Measurements from ENCODE around the gene ZCCHC14.

Gene ZCCHC14

GRCh38 chr16:87417528-87417910, 75.3 kb downstream of the ZCCHC14 start:
- H3K4me3 Mint-ChIP-seq, result no peak overlapping the region
- no peaks in the 10 kb centered on the region for H3K4me1 Mint-ChIP-seq (ENCODE audit: low read depth)
- H3K27ac Mint-ChIP-seq, result no peak overlapping the region
- no peaks in the 10 kb centered on the region for H3K9me3 Mint-ChIP-seq
- H3K36me3 Mint-ChIP-seq (ENCODE audit: low read depth), result no peaks in the 10 kb centered on the region
- H3K27me3 Mint-ChIP-seq (ENCODE audit: low read depth), result no peaks in the 10 kb centered on the region

- Mint-ChIP-seq H3K27ac (no peak overlapping the region), H3K4me3 (no peak overlapping the region), H3K27me3 (ENCODE audit: low read depth) (no peaks in the 10 kb centered on the region), H3K9me3 (no peaks in the 10 kb centered on the region), H3K4me1 (ENCODE audit: low read depth) (no peaks in the 10 kb centered on the region), H3K36me3 (ENCODE audit: low read depth) (no peaks in the 10 kb centered on the region)
Measured at GRCh38 chr16:87416826-87417527, 75.8 kb downstream of the ZCCHC14 start.

- H3K27me3 Mint-ChIP-seq (ENCODE audit: low read depth), result no peaks in the 10 kb centered on the region
- no peaks in the 10 kb centered on the region for H3K4me1 Mint-ChIP-seq (ENCODE audit: low read depth)
- no peaks in the 10 kb centered on the region for H3K9me3 Mint-ChIP-seq
- no peak overlapping the region for H3K4me3 Mint-ChIP-seq
- no peak overlapping the region for H3K27ac Mint-ChIP-seq
- no peaks in the 10 kb centered on the region for H3K36me3 Mint-ChIP-seq (ENCODE audit: low read depth)
Measured at GRCh38 chr16:87415441-87415840, 77.4 kb downstream of the ZCCHC14 start.

- H3K27ac Mint-ChIP-seq, result no peak overlapping the region
- H3K4me3 Mint-ChIP-seq, result no peak overlapping the region
- no peaks in the 10 kb centered on the region for H3K4me1 Mint-ChIP-seq (ENCODE audit: low read depth)
- H3K27me3 Mint-ChIP-seq (ENCODE audit: low read depth), result no peaks in the 10 kb centered on the region
- H3K36me3 Mint-ChIP-seq (ENCODE audit: low read depth), result no peaks in the 10 kb centered on the region
- H3K9me3 Mint-ChIP-seq, result no peaks in the 10 kb centered on the region
Measured at GRCh38 chr16:87414251-87414680, 78.6 kb downstream of the ZCCHC14 start.

GRCh38 chr16:87412996-87413421, 79.8 kb downstream of the ZCCHC14 start:
- Mint-ChIP-seq H3K27ac (no peak overlapping the region), H3K4me3 (no peak overlapping the region), H3K36me3 (ENCODE audit: low read depth) (peaks cover 4% of the 10 kb centered on the region), H3K9me3 (no peaks in the 10 kb centered on the region), H3K27me3 (ENCODE audit: low read depth) (no peaks in the 10 kb centered on the region), H3K4me1 (ENCODE audit: low read depth) (peaks cover 2% of the 10 kb centered on the region)

- H3K27ac Mint-ChIP-seq, result no peak overlapping the region
- H3K36me3 Mint-ChIP-seq (ENCODE audit: low read depth), result peaks cover 4% of the 10 kb centered on the region
Measured at GRCh38 chr16:87412371-87412995, 80.3 kb downstream of the ZCCHC14 start.

DNA sequence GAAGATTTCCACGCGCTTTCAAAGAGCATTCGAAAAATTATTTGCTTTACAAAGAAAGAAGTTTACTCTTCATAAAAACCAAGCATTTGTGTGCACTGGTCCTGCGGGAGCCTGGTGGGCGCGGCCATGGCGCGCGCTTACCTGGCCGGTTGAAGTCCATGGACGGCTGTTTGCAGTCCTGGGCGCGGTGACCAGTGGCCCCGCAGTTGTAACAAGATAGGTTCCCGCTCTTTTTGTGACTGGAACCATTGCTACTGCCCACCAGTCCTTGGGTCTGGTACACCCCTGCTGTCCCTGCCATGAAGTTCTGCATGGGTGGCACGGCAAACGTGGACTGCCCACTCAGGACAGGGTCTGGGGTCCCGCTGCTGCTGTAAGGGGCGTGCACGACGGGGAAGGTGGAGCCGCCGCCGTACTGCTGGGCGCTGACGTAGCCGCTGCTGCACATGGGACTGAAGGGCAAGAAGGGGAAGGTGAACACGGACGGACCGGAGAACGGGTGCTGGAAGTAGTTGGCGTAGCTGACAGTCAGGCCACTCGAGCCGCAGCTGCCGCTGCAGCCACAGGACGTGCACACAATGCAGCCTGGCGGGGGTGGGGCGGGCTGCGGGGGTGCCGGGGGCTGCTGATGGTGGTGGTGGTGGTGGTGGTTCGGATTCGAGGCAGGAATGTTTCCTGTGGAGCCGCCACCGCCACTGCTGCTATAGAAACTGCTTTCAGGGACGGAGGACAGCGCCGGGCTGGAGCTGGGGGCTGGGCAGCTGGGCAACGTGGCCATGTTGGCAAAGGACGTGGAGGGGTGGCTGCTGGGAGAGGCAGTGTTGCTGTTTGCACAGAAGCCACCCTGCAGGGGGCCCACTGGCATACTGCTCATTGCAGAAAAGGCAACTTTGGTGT, 81.2 kb downstream of the ZCCHC14 start:
- Mint-ChIP-seq H3K27me3 (ENCODE audit: low read depth) (no peaks in the 10 kb centered on the region), H3K9me3 (no peaks in the 10 kb centered on the region), H3K4me3 (no peak overlapping the region), H3K36me3 (ENCODE audit: low read depth) (peaks cover 6% of the 10 kb centered on the region), H3K27ac (no peak overlapping the region), H3K4me1 (ENCODE audit: low read depth) (peaks cover 2% of the 10 kb centered on the region)

More at GRCh38 chr16:87412371-87412995, 80.3 kb downstream of the ZCCHC14 start:
- Mint-ChIP-seq H3K4me1 (ENCODE audit: low read depth) (peaks cover 2% of the 10 kb centered on the region), H3K27me3 (ENCODE audit: low read depth) (no peaks in the 10 kb centered on the region), H3K4me3 (no peak overlapping the region), H3K9me3 (no peaks in the 10 kb centered on the region)

DNA sequence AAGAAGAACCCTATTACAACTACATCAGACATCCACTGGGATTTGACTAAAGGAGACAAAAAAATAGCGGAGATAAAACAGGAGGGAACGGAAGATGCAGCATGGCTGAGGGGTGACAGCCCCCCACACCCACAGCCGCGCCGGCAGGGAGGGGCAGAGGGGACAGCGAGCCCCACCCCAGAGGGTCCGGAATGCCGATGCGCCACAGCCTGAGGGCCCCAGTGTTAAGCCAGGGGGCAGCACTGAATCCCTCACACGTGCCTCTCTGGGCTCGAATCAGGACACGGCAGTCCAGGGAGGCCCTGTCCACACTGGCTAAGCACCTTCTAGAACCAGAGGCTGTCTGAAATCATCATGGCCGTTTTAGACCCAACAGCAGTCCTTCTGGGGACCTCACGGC, 81.9 kb downstream of the ZCCHC14 start:
- H3K4me1 Mint-ChIP-seq (ENCODE audit: low read depth), result peaks cover 2% of the 10 kb centered on the region
- H3K36me3 Mint-ChIP-seq (ENCODE audit: low read depth), result peaks cover 6% of the 10 kb centered on the region
- H3K9me3 Mint-ChIP-seq, result no peaks in the 10 kb centered on the region
- H3K4me3 Mint-ChIP-seq, result no peak overlapping the region
- peak overlapping the region; percentile 20 for H3K27ac Mint-ChIP-seq
- H3K27me3 Mint-ChIP-seq (ENCODE audit: low read depth), result no peaks in the 10 kb centered on the region

- H3K4me3 Mint-ChIP-seq, result no peak overlapping the region
- peaks cover 2% of the 10 kb centered on the region for H3K4me1 Mint-ChIP-seq (ENCODE audit: low read depth)
- H3K27me3 Mint-ChIP-seq (ENCODE audit: low read depth), result no peaks in the 10 kb centered on the region
- no peaks in the 10 kb centered on the region for H3K9me3 Mint-ChIP-seq
- H3K36me3 Mint-ChIP-seq (ENCODE audit: low read depth), result peaks cover 6% of the 10 kb centered on the region
- peak overlapping the region; percentile 20 for H3K27ac Mint-ChIP-seq
Measured at GRCh38 chr16:87410530-87410929, 82.3 kb downstream of the ZCCHC14 start.

GRCh38 chr16:87409781-87410180, 83.0 kb downstream of the ZCCHC14 start:
- no peaks in the 10 kb centered on the region for H3K27me3 Mint-ChIP-seq (ENCODE audit: low read depth)
- H3K4me3 Mint-ChIP-seq, result no peak overlapping the region
- no peaks in the 10 kb centered on the region for H3K9me3 Mint-ChIP-seq
- peaks cover 7% of the 10 kb centered on the region for H3K36me3 Mint-ChIP-seq (ENCODE audit: low read depth)
- H3K27ac Mint-ChIP-seq, result no peak overlapping the region
- peaks cover 2% of the 10 kb centered on the region for H3K4me1 Mint-ChIP-seq (ENCODE audit: low read depth)

DNA sequence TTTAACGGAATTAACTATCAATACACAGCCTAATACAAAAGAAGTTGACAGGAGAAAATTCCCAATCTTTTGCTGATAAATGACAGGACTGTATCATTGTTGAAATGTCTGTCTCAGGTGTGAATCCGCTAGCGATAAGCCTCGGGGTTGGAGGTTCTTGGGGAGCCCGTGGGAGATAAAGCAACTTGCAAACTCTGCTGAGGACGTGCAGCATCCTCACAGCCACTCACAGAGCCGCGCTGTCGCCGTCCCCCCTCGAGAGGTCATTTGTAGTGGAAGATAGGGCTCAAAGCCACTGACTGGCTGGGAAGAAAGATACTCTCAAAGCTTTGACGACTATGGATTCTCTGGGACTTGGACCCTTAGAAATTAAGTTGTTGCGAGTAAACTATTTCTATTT, 83.7 kb downstream of the ZCCHC14 start:
- H3K9me3 Mint-ChIP-seq, result no peaks in the 10 kb centered on the region
- H3K27me3 Mint-ChIP-seq (ENCODE audit: low read depth), result no peaks in the 10 kb centered on the region
- peaks cover 7% of the 10 kb centered on the region for H3K36me3 Mint-ChIP-seq (ENCODE audit: low read depth)
- no peak overlapping the region for H3K27ac Mint-ChIP-seq
- peaks cover 2% of the 10 kb centered on the region for H3K4me1 Mint-ChIP-seq (ENCODE audit: low read depth)
- H3K4me3 Mint-ChIP-seq, result no peak overlapping the region

- no peaks in the 10 kb centered on the region for H3K27me3 Mint-ChIP-seq (ENCODE audit: low read depth)
- H3K4me3 Mint-ChIP-seq, result no peak overlapping the region
- no peaks in the 10 kb centered on the region for H3K9me3 Mint-ChIP-seq
- no peak overlapping the region for H3K27ac Mint-ChIP-seq
- H3K36me3 Mint-ChIP-seq (ENCODE audit: low read depth), result peaks cover 12% of the 10 kb centered on the region
- peaks cover 2% of the 10 kb centered on the region for H3K4me1 Mint-ChIP-seq (ENCODE audit: low read depth)
Measured at GRCh38 chr16:87407511-87408112, 85.2 kb downstream of the ZCCHC14 start.

DNA sequence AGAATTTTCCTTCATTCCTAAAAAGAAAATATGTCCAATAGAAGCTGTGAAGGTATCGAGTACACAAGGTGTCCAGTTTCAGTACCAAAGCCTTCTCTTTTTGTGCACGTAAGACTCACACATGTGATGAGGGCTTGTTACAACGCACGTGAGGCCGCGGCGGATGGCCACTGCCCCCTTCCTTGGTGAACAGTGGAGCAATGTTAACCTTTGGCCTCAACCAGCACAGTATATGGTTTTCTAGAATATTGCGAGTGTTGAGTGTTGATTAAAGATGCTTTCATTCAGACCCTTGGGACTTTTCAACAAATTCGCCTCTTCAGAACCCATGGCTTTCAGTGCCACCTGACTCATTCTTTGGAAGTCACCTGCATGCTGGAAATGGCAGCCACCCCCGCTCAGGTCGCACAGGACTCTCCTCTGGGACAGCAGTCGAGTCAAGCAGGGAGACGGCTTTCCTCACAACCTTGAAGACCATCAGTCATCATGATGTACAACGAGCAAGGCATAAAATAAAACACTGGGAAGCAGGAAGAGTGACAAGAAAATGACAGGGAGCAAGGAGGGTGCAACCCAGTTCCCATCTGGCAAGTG, 86.2 kb downstream of the ZCCHC14 start:
- Mint-ChIP-seq H3K36me3 (ENCODE audit: low read depth) (peaks cover 16% of the 10 kb centered on the region), H3K4me3 (no peak overlapping the region), H3K27me3 (ENCODE audit: low read depth) (no peaks in the 10 kb centered on the region), H3K4me1 (ENCODE audit: low read depth) (peaks cover 2% of the 10 kb centered on the region), H3K27ac (no peak overlapping the region), H3K9me3 (no peaks in the 10 kb centered on the region)
